Ectodermal cell (in vitro differentiated cells): Measurements from ENCODE around the gene OSBPL5.

ENCODE experiments used
- H3K27ac ChIP-seq: 2 replicates; pipeline ENCODE4 v1.7.0; 2013; ENCODE audit warnings: mild to moderate bottlenecking, low read depth, low read length; ENCODE audit not compliant: insufficient read depth, poor library complexity, severe bottlenecking
- H3K27me3 ChIP-seq: 2 replicates; pipeline ENCODE4 v1.7.0; 2013; ENCODE audit warnings: mild to moderate bottlenecking, low read length; ENCODE audit not compliant: insufficient read depth, control insufficient read depth, poor library complexity, severe bottlenecking
- H3K36me3 ChIP-seq: one replicate; pipeline ENCODE4 v1.7.0; 2013; ENCODE audit warnings: low read length; ENCODE audit not compliant: control insufficient read depth, insufficient read depth
- H3K4me1 ChIP-seq: one replicate; pipeline ENCODE4 v1.7.0; 2013; ENCODE audit warnings: low read length; ENCODE audit not compliant: control insufficient read depth, insufficient read depth
- H3K4me3 ChIP-seq: 2 replicates; pipeline ENCODE4 v1.7.0; 2013; ENCODE audit warnings: low read depth, low read length, control low read depth; ENCODE audit not compliant: insufficient read depth
- H3K9me3 ChIP-seq: 2 replicates; pipeline ENCODE4 v1.7.0; 2013; ENCODE audit warnings: mild to moderate bottlenecking, low read length, moderate library complexity; ENCODE audit not compliant: control insufficient read depth
- WGBS, 2 experiments: methylation state at CpG; one replicate each; pipeline ENCODE4 v1.1.7; 2013; ENCODE audit warnings: missing lambda C conversion rate in 2 of 2; 5-methylcytosine and 5-hydroxymethylcytosine counted together

OSBPL5 gene

GRCh38 chr11:3037945-3038271, 127.2 kb downstream of the OSBPL5 start:
- Histone ChIP-seq H3K4me1 (no peaks in the 10 kb centered on the region), H3K9me3 (no peaks in the 10 kb centered on the region), H3K4me3 (no peak overlapping the region), H3K36me3 (peaks cover 12% of the 10 kb centered on the region), H3K27ac (no peak overlapping the region), H3K27me3 (no peaks in the 10 kb centered on the region)
- 93 to 96% methylated on average over 12 of the region's 12 CpGs for WGBS, 2 experiments
